Muscle of arm (tissue), 12 donors: ENCODE measurements around the gene LINGO4. TPM values are rescaled to one million over a fixed set of nuclear protein-coding genes. Genes with fewer than 3 reads are reported as not detected.

Source experiments
- DNase-seq: peaks from one replicate; pipeline ENCODE4 v3.0.0-alpha.2; 2013
- polyA plus RNA-seq, 12 donors: library from polyadenylated mRNA; unstranded; fragments of 120-200 nt; gene quantifications; one replicate each; pipeline ENCODE4 v1.2.1, GENCODE V29; 2013; ENCODE audit not compliant: insufficient read length in 12 of 12

The LINGO4 gene
- polyA plus RNA-seq, 12 donors: 0.07 to 0.67 (median 0.33) TPM; not detected in 2

DNA sequence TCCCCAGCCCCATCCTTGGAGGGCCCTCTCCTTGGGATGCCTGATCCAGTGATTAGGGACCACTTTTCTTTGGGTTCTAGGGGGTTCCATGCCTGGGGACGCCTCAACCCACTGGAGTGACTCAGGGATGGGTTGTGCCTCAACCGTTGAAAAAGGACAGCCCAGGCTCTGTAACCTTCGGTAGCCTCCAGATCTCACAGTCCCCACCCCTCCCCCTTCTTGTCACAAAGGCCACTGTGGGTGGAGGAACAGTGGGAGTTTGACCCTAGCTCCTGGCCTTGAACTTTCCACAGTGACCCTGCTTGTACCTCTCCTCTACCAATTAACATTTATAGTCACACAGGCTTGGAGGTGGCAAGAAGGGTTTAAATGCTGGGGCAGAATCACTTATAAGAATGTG lies 29.0 kb upstream of the LINGO4 start:
- no peak for DNase-seq

DNA sequence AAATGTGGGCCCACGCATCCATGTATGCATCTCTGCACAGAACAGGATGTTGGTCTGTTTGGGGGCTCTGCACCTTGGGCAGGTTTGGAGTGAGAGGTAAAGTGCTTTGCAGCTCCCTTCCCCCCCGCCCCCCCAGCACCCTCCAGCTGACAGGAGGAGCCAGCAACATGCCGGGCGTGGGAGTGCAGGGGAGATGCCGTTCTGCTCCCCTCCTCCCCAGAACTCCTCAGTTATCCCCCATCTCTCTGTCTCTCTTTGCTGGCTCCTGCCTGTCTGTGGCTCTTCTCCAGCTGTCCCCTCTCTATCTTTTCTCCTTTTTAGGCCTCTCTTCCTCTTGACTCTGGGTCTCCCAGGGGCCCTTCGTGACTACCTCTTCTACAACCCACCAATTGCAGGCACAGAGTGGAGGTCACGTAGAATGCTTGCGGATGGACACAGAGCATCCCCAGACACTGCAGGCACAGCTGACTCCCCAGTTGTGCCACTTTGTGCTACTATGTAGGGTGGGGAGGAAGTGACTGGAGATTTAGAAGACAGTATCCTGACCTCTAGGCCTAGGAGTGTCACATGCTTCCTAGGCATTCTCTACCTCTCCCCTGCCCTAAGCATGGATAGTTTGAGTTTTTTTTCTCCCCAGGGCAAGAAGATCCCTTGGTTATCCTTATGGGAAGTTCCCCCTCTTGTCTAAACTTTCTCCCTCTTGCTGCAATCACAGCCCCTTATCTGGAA lies 28.1 kb upstream of the LINGO4 start:
- no peak for DNase-seq

DNA sequence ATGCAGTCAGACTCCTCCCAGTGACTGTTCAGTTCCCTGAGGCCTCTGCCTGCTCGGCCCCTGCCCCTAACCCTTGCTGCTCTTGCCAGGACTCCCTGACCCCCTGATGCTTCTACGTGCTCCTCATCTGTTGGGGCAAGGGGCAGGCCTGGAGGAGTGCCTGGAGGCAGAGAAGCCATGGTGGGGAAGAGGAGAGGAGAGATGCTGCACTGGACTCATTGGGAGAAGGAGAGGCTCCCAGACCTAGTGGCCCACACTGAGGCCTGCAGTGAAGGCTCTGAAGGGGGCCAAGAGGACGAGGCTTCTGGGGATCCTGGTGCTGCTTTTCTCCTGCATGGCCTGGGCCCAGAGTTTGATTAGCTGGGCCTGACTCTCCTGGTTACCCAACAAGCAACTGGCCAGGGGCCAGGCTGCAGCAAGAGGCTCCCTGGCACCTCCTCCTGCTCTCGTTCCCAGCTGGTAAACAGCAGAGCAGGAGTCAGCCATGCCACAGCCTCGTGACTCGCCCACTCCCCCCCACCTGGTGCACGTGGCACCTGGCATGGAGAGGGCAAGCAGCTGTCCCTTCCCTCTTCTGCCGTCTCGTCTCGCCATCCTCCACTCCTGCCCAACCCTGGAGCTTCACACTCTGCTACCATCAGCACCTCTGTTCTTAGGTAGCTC lies 27.2 kb upstream of the LINGO4 start:
- no peak for DNase-seq

DNA sequence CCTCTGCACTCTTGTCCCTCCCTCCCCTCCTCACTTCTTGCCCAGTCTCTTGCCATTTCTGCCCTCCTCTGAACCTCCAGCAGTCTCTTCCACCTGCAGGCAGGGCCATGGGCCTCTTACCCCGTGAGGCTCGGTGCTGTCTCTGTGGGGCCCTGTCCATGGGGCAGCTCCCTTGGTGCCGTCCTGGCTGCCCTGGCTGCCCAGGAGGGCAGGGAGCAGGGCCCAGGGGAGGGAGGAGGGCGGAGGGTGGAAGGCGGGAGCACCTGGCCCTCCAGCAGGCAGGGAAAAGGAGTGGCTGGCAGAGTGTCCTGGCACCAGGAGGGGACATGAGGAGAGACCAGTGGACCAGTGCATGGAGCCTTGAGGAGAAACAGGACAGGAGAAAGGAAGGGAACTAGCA lies 26.4 kb upstream of the LINGO4 start, which contains the start of gene RORC:
Gene RORC (minus strand): TSS at position 198 of the 400 bp plus-strand sequence. CDS start 38 bp downstream, at position 160.
- DNase-seq: no peak

DNA sequence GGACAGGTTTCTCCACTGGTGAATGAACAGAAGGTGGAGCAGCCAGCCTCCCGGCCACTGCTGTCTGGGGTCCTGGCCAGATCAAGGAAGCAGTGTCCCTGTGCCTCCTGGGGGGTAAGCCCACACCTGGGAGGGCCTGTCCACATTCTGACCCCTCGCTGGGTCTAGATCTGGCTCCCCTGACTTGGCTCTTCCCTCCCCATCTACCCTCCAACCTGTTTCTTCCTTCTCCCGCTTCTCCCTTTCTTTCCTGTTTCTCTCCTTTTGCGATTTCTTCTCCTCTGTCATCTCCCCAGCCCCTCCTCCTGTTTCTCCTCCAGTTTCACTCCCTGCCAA lies 26.0 kb upstream of the LINGO4 start:
- DNase-seq: no peak

DNA sequence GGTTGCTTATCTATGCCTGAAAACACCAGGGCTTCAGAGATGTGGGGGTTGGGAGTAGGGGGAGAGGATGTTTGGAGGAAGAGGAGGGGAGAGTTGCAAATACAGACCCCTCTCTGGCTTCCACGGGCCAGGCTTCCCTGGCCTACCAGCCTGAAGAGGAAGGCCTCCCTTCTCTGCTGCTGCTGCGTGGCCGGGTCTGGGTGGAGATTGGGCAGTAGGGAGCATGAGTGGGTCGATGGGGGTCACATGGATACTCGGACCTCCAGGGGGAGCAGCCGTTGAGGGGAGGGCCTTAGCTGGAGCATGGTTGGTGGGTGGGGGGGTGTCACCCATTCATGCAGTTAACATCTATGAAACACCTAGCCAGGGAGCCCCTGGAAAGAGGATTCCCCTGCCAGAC lies 24.8 kb upstream of the LINGO4 start:
- DNase-seq: no peak

DNA sequence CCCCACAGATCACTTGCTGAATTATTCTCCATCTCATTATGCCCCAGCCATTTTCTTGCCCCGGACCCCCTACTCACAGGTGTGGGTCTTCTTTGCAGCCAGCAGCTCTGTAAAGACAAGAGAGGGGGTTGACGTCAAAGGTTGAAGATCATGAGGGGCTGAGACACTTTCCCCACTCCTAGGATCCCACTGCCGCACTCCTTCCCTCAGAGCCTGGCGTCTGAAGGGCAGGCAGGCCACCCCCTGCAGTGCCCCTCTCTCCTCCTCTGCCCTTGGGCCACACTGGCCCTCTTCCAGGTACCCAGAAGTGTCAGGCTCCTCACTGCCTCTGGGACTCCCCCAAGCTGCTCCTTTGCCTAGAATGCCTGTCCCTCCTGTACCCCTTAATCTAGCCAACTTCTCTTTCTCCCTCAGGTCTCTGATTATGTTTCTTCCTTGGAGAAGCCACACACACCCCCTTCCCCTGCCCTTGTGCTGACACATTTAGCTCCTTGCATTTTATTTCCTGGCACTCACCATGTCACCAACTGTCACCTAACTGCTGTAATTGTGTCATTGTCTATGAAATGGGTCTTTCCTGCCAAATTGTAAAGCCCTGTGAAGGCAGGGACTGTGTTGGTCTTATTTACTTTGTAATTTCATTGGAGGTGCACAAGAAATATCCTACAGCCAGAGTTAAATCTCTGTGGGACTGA lies 24.3 kb upstream of the LINGO4 start:
- DNase-seq: no peak

DNA sequence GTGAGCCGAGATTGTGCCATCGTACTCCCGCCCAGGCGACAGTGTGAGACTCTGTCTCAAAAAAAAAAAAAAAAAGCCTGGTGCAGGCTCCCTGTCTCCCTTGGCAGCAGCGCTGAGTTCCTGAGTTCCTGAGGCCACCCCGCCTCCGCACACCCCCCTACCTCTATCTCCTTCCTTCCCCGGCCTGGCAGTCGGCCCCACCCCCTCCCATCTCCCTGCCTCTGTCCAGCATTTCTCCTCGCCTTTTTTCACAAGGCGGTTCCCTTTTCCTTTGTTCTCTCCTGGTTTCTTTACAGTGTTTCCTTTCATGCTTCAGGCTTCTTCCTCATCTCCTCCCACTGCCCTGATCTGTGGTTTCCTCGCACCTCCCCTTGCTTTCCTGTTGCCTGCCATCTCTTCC lies 23.7 kb upstream of the LINGO4 start:
- no peak for DNase-seq

DNA sequence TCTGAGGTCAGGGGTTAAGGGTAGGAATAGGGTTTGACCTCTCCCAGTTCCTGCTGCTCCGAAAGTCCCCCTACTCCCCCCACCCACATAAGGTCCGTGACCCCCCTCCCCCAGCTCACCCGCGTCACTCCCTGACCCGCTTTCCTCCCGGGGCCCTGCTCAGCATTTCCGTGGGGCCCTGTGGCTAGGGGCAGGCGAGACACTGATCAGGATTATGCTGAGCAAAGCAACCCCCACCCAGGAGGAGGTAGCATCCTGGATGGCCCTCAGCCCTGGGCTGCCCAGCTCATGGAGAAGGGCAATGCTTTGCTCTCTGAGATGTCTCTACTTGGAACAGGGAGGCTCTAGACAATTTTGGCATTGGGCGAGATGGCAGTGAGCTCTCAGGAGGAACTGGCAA lies 22.6 kb upstream of the LINGO4 start:
- DNase-seq: no peak

DNA sequence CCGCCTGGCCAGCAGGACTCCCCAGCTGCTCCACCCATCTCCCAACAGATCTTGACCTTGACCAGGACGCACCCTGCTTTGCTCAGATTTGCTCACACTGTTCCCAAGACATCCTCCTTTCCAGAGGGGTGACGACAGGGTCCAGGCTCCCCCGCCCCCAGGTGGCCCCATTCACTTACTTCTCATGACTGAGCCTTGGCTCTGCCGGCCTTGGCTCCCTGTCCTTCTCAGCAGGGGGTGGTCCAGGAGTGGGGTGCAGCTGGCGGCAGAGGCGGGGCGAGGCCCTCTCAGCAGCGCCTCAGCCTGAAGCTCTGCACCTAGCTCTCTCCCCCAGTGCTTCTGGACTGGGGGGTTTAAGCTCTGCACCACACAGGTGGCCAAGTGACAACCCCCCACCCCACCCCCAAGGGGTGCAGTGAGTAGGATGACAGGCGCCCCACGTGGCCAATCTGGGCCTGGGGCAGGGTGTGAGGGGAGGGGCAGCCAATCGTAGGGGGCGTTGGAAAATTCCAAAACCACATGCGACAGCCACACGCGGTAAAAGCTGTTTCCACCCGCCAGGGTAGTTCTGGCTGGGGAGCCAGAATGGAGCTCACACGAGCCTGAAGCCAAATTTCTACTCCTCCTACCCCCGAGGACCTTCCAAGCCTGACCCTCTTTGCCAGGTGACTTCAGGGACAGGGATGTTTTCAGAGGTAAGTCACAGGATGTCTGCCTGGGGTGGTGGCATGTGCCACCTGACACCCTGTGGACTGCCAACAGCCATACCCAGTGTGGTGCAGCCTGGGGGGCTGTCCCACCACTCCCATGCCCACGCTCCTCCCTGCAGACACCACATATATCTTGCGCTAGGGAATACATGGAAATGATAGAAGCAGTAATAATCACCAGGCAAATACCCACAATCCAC lies 20.8 kb upstream of the LINGO4 start:
- DNase-seq: no peak

DNA sequence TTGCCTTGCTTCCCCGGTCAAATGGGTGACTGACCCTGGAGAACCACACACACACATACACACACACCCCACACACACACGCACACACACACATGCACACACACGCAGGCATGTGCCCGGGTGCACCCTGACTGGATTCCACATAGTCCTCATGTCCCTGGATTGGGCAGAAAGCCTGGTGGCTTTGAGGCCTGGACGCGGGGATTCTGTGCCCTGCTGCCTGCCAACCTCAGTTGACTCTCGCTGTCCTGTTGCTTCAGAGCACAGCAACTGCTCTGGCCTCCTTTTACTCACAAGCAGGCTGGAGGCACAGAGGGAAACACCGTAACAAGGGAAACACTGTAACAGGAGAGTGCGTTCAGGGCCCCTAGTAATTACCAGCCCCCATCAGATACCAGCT lies 20.0 kb upstream of the LINGO4 start:
- no peak for DNase-seq

DNA sequence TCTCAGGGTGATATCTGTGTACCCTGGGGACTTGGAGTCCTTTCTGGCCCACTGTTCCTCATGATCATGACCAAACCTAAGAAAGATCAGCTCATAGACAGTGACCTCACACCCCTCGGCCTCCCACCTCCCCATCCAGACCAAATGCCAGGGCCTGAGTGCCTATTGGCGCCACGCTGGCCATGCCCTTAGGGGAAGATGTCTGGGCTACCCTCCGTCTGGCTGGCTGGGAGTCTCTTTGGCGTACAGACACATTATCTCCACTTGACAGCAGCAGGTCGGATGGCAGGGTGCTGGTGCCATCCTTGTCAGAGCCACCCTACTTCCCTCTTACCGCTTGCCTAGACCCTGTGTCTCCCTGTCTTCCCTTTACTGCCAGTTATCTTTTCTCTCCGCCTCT lies 18.0 kb upstream of the LINGO4 start:
- no peak for DNase-seq

DNA sequence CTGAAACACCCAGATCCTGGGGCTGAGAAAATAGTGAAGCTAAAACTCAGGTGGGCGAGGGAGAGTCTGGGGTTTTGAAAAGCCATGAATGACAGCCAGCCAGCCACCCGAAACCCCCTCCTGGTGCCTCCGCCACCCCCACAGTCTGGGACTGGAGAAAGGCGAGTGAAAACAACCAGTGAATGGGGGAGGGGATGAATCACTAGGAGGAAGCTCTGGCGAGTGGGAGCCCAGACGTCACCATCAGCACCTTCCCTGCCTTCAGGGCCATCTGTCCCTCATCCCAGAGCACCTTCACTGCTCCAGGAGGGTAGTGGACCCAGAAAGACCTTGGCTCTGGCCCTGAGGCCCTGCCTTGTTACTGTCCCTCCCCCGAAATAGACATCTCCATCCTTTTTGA lies 17.2 kb upstream of the LINGO4 start:
- no peak for DNase-seq

DNA sequence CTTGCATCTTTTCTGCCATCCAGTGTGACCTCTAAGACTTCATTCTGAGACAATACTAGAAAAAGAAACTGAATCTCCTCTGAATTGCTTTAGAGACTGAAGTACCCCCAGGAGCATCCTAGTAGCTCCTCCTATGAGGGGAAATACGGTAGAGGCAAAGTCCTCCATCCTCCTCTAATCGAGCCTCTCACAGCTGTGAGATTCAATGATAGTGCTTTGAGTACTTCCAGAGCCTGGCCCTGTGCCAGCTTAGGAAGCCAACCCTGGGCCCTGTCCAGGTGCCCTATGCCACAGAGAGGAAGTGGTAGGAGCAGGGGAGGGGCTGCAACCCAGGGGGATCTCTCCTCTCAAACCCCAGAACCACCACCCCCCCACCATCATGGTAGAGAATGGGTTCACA lies 15.7 kb upstream of the LINGO4 start:
- DNase-seq: no peak

DNA sequence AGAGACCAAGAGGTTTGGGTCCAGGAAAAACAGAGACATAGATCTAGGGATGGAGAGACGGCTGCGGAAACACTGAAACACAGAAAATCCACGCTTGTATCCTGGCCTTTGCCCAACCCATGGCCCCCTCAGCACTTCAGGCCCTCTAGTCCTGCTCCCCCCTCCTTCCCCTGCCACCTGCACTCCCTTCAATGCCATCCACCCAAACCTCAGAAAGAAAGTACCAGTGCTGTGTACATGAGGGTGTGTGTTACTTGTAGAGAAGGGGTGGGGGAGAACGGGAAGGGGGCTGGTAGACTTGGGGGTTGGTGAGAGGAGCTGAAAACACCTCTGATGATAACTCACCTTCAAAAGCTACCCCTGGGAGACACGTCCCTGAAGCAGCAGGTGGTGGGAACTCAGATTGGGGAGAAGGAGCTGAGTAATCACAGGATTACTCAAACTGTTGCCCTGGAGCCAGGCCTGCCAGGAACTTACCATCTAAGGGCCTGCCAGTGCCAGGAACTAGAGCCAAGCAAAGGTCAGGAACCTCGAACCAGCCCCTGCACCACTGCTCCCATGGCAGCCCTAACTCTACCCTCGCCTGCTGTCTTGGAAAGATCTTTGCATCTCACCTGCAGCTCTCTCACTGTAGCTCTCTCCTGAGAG lies 14.9 kb upstream of the LINGO4 start:
- DNase-seq: no peak

DNA sequence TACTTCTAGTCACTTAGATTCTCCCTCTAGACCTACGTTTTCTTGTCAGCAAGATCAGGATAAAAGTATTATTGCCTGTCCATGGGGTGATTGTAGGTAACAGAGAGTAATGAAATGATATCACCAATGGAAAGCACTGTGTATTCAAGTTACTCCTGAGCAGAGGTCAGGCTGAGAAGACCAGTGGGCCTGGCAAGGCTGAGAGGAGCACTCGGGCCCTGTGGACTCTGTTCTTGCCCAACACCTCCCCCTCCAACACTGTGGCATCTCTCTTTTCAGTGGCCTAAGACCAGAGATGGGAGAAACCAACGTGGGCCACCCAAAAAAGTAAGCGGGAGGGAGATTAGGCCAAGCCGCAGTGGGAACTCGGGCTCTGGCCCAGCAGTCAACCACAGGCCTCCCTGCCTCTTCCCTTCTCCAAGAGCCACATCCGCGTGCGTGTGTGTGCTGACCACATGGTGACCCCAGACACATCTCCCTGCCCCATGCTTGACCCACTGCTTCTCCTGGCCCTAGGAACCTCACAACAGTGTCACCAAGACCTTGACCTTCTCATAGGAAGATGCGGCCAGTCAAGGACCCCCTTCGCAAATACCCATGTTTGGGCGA lies 14.1 kb upstream of the LINGO4 start:
- no peak for DNase-seq

DNA sequence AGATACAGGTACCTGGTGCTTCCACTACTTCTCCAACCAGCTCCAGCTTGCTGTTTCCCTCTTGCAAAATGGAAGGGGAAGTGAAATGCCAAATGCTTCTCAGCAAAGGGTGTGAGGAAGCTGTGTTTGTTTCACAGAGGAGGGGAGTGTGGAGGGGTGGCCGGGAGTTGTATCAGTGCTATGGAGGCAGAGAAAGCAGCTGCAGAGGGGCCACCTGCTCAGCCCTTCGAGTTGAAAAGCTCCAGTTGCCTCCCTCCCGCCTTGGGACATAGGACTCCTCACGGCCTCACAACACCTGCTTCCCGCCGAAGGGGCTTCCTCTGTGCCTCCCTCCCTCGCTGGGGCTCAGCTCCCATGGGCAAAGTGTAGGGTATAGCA lies 12.1 kb upstream of the LINGO4 start:
- DNase-seq: no peak

DNA sequence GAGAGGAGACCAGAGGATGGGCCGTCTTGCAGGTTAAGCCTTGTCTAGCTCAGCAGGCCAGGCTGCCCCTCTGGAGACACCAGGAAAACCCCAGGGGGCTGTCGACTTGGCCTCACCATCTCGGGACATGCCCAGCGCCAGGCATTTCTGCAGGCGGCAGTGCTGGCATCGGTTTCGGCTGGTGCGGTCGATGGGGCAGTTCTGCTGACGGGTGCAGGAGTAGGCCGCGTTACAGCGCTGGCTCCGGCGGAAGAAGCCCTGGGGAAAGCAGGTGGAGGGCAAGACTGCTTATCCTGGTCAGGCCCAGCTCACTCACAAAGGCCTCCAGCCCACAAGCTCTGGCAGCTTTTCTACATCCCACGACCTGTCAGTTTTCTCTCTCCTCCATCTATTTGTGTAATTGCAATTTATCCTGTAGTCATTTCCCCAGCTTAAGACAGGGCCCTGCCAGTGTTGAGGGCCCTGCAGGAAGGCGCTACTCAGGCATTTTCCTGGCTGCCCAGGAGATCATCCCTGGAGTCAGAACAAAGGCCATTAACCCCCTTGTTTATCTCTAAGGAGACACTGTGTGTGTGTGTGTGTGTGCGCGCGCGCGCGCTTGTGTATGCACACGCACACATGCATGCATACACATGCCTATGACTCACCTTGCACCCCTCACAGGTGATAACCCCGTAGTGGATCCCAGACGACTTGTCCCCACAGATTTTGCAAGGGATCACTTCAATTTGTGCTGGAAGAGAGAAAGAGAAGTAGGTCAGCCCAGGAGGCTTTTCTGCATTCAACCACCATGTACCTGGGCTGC lies 11.5 kb upstream of the LINGO4 start:
- no peak for DNase-seq

DNA sequence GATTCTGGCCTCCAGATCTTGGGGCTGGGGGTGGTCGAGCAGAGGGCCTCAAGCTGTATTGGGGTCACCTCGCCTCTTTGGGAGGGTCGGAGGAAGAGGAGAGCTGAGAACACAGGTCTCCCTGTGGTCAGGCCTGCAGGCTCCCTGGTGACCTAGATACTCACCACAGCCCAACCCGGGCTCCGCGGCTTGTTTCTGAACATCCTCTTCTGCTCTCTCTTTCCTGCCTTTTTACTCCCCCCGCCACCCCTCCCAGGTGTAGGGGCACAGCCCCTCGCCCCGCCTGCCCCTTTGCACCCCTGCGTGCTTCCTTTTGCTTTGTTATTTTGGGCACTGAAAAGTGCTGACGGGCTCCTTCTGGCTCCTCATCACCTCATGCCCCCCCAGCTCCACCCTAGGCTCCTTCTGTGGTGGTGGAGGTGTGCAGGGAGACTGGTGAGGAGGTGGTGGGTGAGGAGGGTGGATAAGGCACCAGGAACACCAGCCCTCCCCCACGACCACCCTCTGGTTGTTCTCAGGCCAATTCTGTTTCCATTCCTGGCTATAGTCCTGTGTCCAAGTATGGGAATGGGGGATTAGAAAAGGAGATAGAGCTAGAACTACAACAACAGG lies 10.6 kb upstream of the LINGO4 start:
- no peak for DNase-seq
